Hypothalamus (tissue), 51 donors: Measurements from ENCODE around the gene CACNB4.
A peak's percentile ranks its signal among the peaks of the same experiment; 100 is the strongest.

Source experiments
- DNase-seq, 51 donors: peaks; one replicate each; lab custom pipeline; 2025; lab: John Stamatoyannopoulos, UW

The CACNB4 gene

GRCh38 chr2:151840216-151841046 is 258.4 kb downstream of the CACNB4 start:
- no peak for DNase-seq

- DNase-seq: no peak
Measured at GRCh38 chr2:151837926-151838325, 260.9 kb downstream of the CACNB4 start.

- no peak for DNase-seq
Measured at GRCh38 chr2:151833984-151834383, 264.9 kb downstream of the CACNB4 start.

GRCh38 chr2:151830961-151831360 is 267.9 kb downstream of the CACNB4 start:
- no peak for DNase-seq

- no peak for DNase-seq
Measured at GRCh38 chr2:151828890-151829324, 269.9 kb downstream of the CACNB4 start.

- peak; percentile 54 to 96 (median 91) for DNase-seq
Measured at GRCh38 chr2:151828143-151828889, 270.5 kb downstream of the CACNB4 start, which contains the start of gene ARL5A. Gene ARL5A, minus strand, starts transcription at chr2:151828421. Its CDS starts 245 bp downstream, at chr2:151828176.

- DNase-seq: peak in 5 of 51 donors; percentile 11 to 57 (median 36)
Measured at GRCh38 chr2:151827564-151828142, 271.2 kb downstream of the CACNB4 start.

GRCh38 chr2:151826737-151827157 is 272.1 kb downstream of the CACNB4 start:
- peak in 1 of 51 donors; percentile 30 for DNase-seq

- no peak for DNase-seq
Measured at GRCh38 chr2:151824886-151825285, 274.0 kb downstream of the CACNB4 start.

GRCh38 chr2:151823651-151824050 is 275.2 kb downstream of the CACNB4 start:
- DNase-seq: peak in 2 of 51 donors; percentile 6 to 8

- no peak for DNase-seq
Measured at GRCh38 chr2:151819920-151820319, 278.9 kb downstream of the CACNB4 start.

GRCh38 chr2:151817929-151818328 is 280.9 kb downstream of the CACNB4 start:
- no peak for DNase-seq

- no peak for DNase-seq
Measured at GRCh38 chr2:151816843-151817242, 282.0 kb downstream of the CACNB4 start.

- DNase-seq: no peak
Measured at GRCh38 chr2:151815821-151816489, 282.9 kb downstream of the CACNB4 start.

- DNase-seq: no peak
Measured at GRCh38 chr2:151810489-151810888, 288.4 kb downstream of the CACNB4 start.

- no peak for DNase-seq
Measured at GRCh38 chr2:151809073-151809383, 289.8 kb downstream of the CACNB4 start.

- no peak for DNase-seq
Measured at GRCh38 chr2:151808258-151809072, 290.4 kb downstream of the CACNB4 start.

GRCh38 chr2:151805961-151806360 is 292.9 kb downstream of the CACNB4 start:
- DNase-seq: no peak

GRCh38 chr2:151805343-151805742 is 293.5 kb downstream of the CACNB4 start:
- no peak for DNase-seq

- no peak for DNase-seq
Measured at GRCh38 chr2:151803811-151804210, 295.0 kb downstream of the CACNB4 start.
